ENCODE measurements around the gene ZFYVE9.
"Not testable (repeated sequence)": the region's sequence is repeated elsewhere in the genome, so short reads cannot be mapped to it uniquely, and the experiment has no call there.

ZFYVE9 gene

GRCh38 chr1:52141513-52142219 is at the start of gene ZFYVE9:
TSS of gene ZFYVE9 (plus strand) at chr1:52142089. CDS start at chr1:52233207, 91,118 bp downstream.
- TF ChIP-seq, protein P1, sequence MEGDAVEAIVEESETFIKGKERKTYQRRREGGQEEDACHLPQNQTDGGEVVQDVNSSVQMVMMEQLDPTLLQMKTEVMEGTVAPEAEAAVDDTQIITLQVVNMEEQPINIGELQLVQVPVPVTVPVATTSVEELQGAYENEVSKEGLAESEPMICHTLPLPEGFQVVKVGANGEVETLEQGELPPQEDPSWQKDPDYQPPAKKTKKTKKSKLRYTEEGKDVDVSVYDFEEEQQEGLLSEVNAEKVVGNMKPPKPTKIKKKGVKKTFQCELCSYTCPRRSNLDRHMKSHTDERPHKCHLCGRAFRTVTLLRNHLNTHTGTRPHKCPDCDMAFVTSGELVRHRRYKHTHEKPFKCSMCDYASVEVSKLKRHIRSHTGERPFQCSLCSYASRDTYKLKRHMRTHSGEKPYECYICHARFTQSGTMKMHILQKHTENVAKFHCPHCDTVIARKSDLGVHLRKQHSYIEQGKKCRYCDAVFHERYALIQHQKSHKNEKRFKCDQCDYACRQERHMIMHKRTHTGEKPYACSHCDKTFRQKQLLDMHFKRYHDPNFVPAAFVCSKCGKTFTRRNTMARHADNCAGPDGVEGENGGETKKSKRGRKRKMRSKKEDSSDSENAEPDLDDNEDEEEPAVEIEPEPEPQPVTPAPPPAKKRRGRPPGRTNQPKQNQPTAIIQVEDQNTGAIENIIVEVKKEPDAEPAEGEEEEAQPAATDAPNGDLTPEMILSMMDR (IDR thresholded peaks at IDR 0.05; ENCODE audit: unreplicated experiment in 3 of 3) = peak; percentile 66 to 78 (median 71)
- peak within 1 kb of the TSS; percentile 97 to 98 (median 98) for H3K27ac Mint-ChIP-seq
- H3K36me3 Mint-ChIP-seq (ENCODE audit: low read depth) = no peaks in the 10 kb centered on the region

DNA sequence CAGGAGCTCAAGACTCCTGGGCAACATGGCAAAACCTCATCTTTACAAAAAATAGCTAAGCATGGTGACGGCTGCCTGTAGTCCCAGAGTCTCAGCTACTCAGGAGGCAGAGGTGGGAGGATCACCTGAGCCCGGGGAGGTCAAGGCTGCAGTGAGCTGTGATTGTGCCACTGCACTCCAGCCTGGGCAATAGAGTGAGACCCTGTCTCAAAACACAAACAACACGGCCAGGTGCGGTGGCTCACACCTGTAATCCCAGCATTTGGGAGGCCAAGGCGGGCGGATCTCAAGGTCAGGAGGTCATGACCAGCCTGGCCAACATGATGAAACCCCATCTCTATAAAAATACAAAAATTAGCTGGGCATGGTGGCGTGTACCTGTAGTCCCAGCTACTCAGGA is 47.6 kb upstream of the ZFYVE9 start:
- not testable (repeated sequence) for H3K27ac Mint-ChIP-seq; H3K4me1 Mint-ChIP-seq; H3K27me3 Mint-ChIP-seq (ENCODE audit: low read depth); H3K9me3 Mint-ChIP-seq; H3K4me3 Mint-ChIP-seq
- H3K36me3 Mint-ChIP-seq (ENCODE audit: low read depth) = peaks cover 19% of the 10 kb centered on the region

More at GRCh38 chr1:52141513-52142219, at the start of gene ZFYVE9:
- Mint-ChIP-seq H3K9me3 (no peaks in the 10 kb centered on the region), H3K4me3 (peak within 1 kb of the TSS; percentile 87 to 95 (median 92)), H3K4me1 (peaks cover 17% of the 10 kb centered on the region), H3K27me3 (ENCODE audit: low read depth) (no peaks in the 10 kb centered on the region)

DNA sequence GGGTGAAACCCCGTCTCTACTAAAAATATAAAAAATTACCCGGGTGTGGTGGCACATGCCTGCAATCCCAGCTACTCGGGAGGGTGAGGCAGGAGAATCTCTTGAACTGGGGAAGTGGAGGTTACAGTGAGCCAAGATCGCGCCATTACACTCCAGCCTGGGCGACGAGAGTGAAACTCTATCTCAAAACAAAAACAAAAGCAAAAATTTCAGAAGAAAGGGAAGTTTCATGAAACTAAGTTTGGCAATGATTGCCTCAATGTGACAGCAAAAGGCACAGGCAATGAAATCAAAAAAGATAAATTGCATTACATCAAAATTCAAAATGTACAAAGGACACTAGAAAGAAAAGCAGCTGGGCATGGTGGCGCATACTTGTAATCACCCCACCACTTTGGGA is 45.7 kb upstream of the ZFYVE9 start:
- Mint-ChIP-seq H3K27ac (no peak overlapping the region), H3K4me3 (no peak overlapping the region), H3K36me3 (ENCODE audit: low read depth) (peaks cover 4% of the 10 kb centered on the region), H3K4me1 (no peaks in the 10 kb centered on the region), H3K9me3 (peaks cover 2% of the 10 kb centered on the region), H3K27me3 (ENCODE audit: low read depth) (no peaks in the 10 kb centered on the region)
- TF ChIP-seq, protein P1 (IDR thresholded peaks at IDR 0.05; ENCODE audit: unreplicated experiment in 3 of 3) = no peak

DNA sequence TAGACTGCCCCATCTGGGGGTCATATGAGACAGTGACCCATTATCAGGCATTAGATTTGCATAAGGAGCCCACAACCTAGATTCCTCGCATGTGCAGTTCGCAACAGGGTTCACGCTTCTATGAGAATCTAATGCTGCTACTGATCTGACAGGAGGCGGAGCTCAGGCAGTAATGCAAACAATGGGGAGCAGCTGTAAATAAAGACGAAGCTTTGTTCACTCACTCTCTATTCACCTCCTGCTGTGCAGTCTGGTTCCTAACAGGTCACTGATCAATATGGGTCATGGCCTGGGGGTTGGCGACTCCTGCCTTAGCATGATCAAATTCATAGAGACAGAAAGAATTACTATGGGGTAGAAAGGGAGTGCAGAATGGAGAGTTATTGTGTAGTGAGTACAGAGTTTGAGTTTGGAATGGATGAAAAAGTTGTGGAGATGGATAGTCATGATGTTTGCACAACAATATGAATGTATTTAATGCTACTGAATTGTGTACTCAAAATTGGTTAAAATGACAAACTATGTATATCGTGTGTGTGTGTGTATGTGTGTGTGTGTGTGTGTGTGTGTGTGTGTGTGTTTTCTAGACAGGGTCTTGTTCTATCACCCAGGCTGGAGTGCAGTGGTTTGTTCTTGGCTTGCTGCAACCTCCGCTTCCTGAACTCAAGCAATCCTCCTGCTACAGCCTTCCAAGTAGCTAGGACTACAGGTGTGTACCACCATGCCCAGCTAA is 43.6 kb upstream of the ZFYVE9 start:
- TF ChIP-seq, protein P1 (IDR thresholded peaks at IDR 0.05; ENCODE audit: unreplicated experiment in 3 of 3) = no peak
- Mint-ChIP-seq H3K36me3 (ENCODE audit: low read depth) (no peaks in the 10 kb centered on the region), H3K4me3 (no peak overlapping the region), H3K4me1 (no peaks in the 10 kb centered on the region), H3K9me3 (no peaks in the 10 kb centered on the region), H3K27me3 (ENCODE audit: low read depth) (no peaks in the 10 kb centered on the region), H3K27ac (no peak overlapping the region)

DNA sequence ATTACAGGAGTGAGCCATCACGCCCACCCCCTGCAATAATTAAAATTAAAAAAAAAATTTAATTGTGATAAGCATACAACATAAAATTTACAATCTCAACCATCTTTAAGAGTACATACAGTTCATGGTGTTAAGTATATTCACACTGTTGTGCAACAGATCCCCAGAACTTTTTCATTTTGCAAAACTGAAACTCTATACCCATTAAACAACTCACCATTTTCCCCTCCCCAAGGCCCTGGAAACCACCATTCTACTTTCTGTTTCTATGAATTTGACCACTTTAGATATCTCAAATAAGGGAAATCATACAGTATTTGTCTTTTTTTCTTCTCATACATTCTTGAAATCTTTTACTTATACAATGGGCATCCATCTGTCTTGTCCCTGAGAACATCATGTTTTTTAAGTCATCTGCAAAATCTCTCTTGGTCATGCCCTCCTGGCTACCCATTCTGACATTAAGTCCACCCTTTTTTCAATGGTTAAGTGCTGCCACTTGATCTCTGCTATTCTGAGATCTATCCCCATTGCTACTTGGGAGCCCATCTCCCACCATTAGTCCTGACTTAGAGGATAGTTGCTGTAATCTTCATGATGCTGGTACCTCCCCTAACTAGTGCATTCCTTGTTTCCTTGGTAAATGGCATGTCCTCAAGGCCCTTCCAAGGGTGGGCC is 39.4 kb upstream of the ZFYVE9 start:
- no peaks in the 10 kb centered on the region for H3K27me3 Mint-ChIP-seq (ENCODE audit: low read depth)
- H3K4me1 Mint-ChIP-seq = no peaks in the 10 kb centered on the region
- TF ChIP-seq, protein P1 (IDR thresholded peaks at IDR 0.05; ENCODE audit: unreplicated experiment in 3 of 3) = no peak
- H3K27ac Mint-ChIP-seq = no peak overlapping the region
- no peaks in the 10 kb centered on the region for H3K9me3 Mint-ChIP-seq
- H3K36me3 Mint-ChIP-seq (ENCODE audit: low read depth) = no peaks in the 10 kb centered on the region
- no peak overlapping the region for H3K4me3 Mint-ChIP-seq

GRCh38 chr1:52111492-52111891 is 30.4 kb upstream of the ZFYVE9 start:
- H3K27ac Mint-ChIP-seq = no peak overlapping the region
- H3K4me3 Mint-ChIP-seq = no peak overlapping the region
- TF ChIP-seq, protein P1 (IDR thresholded peaks at IDR 0.05; ENCODE audit: unreplicated experiment in 3 of 3) = no peak
- no peaks in the 10 kb centered on the region for H3K27me3 Mint-ChIP-seq (ENCODE audit: low read depth)
- no peaks in the 10 kb centered on the region for H3K9me3 Mint-ChIP-seq
- no peaks in the 10 kb centered on the region for H3K36me3 Mint-ChIP-seq (ENCODE audit: low read depth)
- H3K4me1 Mint-ChIP-seq = no peaks in the 10 kb centered on the region
